ENCODE results near the gene IGSF23.
"Not testable (repeated sequence)": the region's sequence is repeated elsewhere in the genome, so short reads cannot be mapped to it uniquely, and the experiment has no call there.

The IGSF23 gene

GRCh38 chr19:44604241-44604640 lies 9.1 kb upstream of the IGSF23 start:
- DNase-seq = no peak
- Mint-ChIP-seq H3K4me3 (no peak overlapping the region), H3K4me1 (no peaks in the 10 kb centered on the region), H3K9me3 (peaks cover 19% of the 10 kb centered on the region), H3K27me3 (ENCODE audit: low read depth, poor library complexity) (peaks cover 32% of the 10 kb centered on the region), H3K27ac (no peak overlapping the region), H3K36me3 (ENCODE audit: low read depth) (no peaks in the 10 kb centered on the region)
- TF ChIP-seq CTCF (IDR thresholded peaks at IDR 0.05) = no peak

GRCh38 chr19:44605547-44605946 lies 7.8 kb upstream of the IGSF23 start:
- DNase-seq = no peak
- no peaks in the 10 kb centered on the region for H3K36me3 Mint-ChIP-seq (ENCODE audit: low read depth)
- H3K27ac Mint-ChIP-seq = no peak overlapping the region
- no peaks in the 10 kb centered on the region for H3K4me1 Mint-ChIP-seq
- peaks cover 28% of the 10 kb centered on the region for H3K27me3 Mint-ChIP-seq (ENCODE audit: low read depth, poor library complexity)
- no peak overlapping the region for H3K4me3 Mint-ChIP-seq
- H3K9me3 Mint-ChIP-seq = peaks cover 19% of the 10 kb centered on the region
- no peak for TF ChIP-seq CTCF (IDR thresholded peaks at IDR 0.05)

GRCh38 chr19:44607049-44607448 lies 6.3 kb upstream of the IGSF23 start:
- peaks cover 19% of the 10 kb centered on the region for H3K9me3 Mint-ChIP-seq
- no peak overlapping the region for H3K27ac Mint-ChIP-seq

GRCh38 chr19:44607917-44608316 lies 5.4 kb upstream of the IGSF23 start:
- Mint-ChIP-seq H3K27me3 (ENCODE audit: low read depth, poor library complexity) (peaks cover 16% of the 10 kb centered on the region), H3K27ac (no peak overlapping the region), H3K4me1 (no peaks in the 10 kb centered on the region), H3K9me3 (peaks cover 19% of the 10 kb centered on the region), H3K4me3 (no peak overlapping the region), H3K36me3 (ENCODE audit: low read depth) (no peaks in the 10 kb centered on the region)
- DNase-seq = no peak
- TF ChIP-seq CTCF (IDR thresholded peaks at IDR 0.05) = no peak

More at GRCh38 chr19:44607049-44607448, 6.3 kb upstream of the IGSF23 start:
- TF ChIP-seq CTCF (IDR thresholded peaks at IDR 0.05) = no peak
- H3K36me3 Mint-ChIP-seq (ENCODE audit: low read depth) = no peaks in the 10 kb centered on the region
- H3K4me3 Mint-ChIP-seq = no peak overlapping the region
- H3K4me1 Mint-ChIP-seq = no peaks in the 10 kb centered on the region
- H3K27me3 Mint-ChIP-seq (ENCODE audit: low read depth, poor library complexity) = peaks cover 21% of the 10 kb centered on the region
- DNase-seq = no peak

- no peak for TF ChIP-seq CTCF (IDR thresholded peaks at IDR 0.05)
- H3K9me3 Mint-ChIP-seq = peaks cover 19% of the 10 kb centered on the region
Observed at GRCh38 chr19:44608391-44608821, 5.0 kb upstream of the IGSF23 start.

GRCh38 chr19:44609219-44609618 lies 4.1 kb upstream of the IGSF23 start:
- no peaks in the 10 kb centered on the region for H3K36me3 Mint-ChIP-seq (ENCODE audit: low read depth)
- H3K27ac Mint-ChIP-seq = no peak overlapping the region
- peaks cover 14% of the 10 kb centered on the region for H3K27me3 Mint-ChIP-seq (ENCODE audit: low read depth, poor library complexity)
- peaks cover 19% of the 10 kb centered on the region for H3K9me3 Mint-ChIP-seq
- TF ChIP-seq CTCF (IDR thresholded peaks at IDR 0.05) = no peak
- no peak overlapping the region for H3K4me3 Mint-ChIP-seq
- DNase-seq = no peak
- H3K4me1 Mint-ChIP-seq = no peaks in the 10 kb centered on the region

More at GRCh38 chr19:44608391-44608821, 5.0 kb upstream of the IGSF23 start:
- Mint-ChIP-seq H3K4me1 (no peaks in the 10 kb centered on the region), H3K27ac (no peak overlapping the region), H3K4me3 (no peak overlapping the region), H3K36me3 (ENCODE audit: low read depth) (no peaks in the 10 kb centered on the region), H3K27me3 (ENCODE audit: low read depth, poor library complexity) (peaks cover 17% of the 10 kb centered on the region)
- DNase-seq = no peak

GRCh38 chr19:44610497-44610896 lies 2.9 kb upstream of the IGSF23 start:
- not testable (repeated sequence) for H3K27ac Mint-ChIP-seq; DNase-seq; H3K36me3 Mint-ChIP-seq (ENCODE audit: low read depth); H3K4me1 Mint-ChIP-seq; H3K4me3 Mint-ChIP-seq
- H3K9me3 Mint-ChIP-seq = peaks cover 18% of the 10 kb centered on the region
- H3K27me3 Mint-ChIP-seq (ENCODE audit: low read depth, poor library complexity) = peaks cover 11% of the 10 kb centered on the region
